HG03025 (cell line): ENCODE results near the gene NFATC2IP.

Source experiments
- ATAC-seq: cut with Tn5 transposase; IDR thresholded peaks from one replicate; pipeline ENCODE4 v1.9.1; 2021; ENCODE audit warnings: mild to moderate bottlenecking, moderate library complexity; ENCODE audit not compliant: unreplicated experiment, low FRiP score

NFATC2IP gene

GRCh38 chr16:28950648-28951409 is at the start of gene NFATC2IP:
Gene NFATC2IP, plus strand, starts transcription at chr16:28950937. Its CDS starts 75 bp downstream, at chr16:28951012.
- ATAC-seq, result peak; percentile 78

GRCh38 chr16:28901862-28902261 is 48.9 kb upstream of the NFATC2IP start:
- no peak for ATAC-seq

GRCh38 chr16:28902909-28903308 is 47.8 kb upstream of the NFATC2IP start:
- no peak for ATAC-seq

GRCh38 chr16:28903344-28904042 is 47.2 kb upstream of the NFATC2IP start:
- ATAC-seq, result no peak

- no peak for ATAC-seq
These were observed 46.4 kb upstream of the NFATC2IP start for GRCh38 chr16:28904363-28904762.

- no peak for ATAC-seq
These were observed 45.9 kb upstream of the NFATC2IP start for GRCh38 chr16:28904828-28905227.

GRCh38 chr16:28905229-28905754 is 45.4 kb upstream of the NFATC2IP start:
- no peak for ATAC-seq

GRCh38 chr16:28905800-28906372 is 44.9 kb upstream of the NFATC2IP start:
- no peak for ATAC-seq

GRCh38 chr16:28910086-28911031 is 40.4 kb upstream of the NFATC2IP start:
- no peak for ATAC-seq

- no peak for ATAC-seq
These were observed 38.2 kb upstream of the NFATC2IP start for GRCh38 chr16:28912558-28912957.

- ATAC-seq, result no peak
These were observed 36.6 kb upstream of the NFATC2IP start for GRCh38 chr16:28913946-28914724.

GRCh38 chr16:28915181-28915580 is 35.6 kb upstream of the NFATC2IP start:
- no peak for ATAC-seq

- ATAC-seq, result no peak
These were observed 33.6 kb upstream of the NFATC2IP start for GRCh38 chr16:28917095-28917494.

- ATAC-seq, result no peak
These were observed 32.0 kb upstream of the NFATC2IP start for GRCh38 chr16:28918698-28919097.

GRCh38 chr16:28923231-28923587 is 27.5 kb upstream of the NFATC2IP start:
- ATAC-seq, result no peak

GRCh38 chr16:28923652-28924398 is 26.9 kb upstream of the NFATC2IP start:
- peak; percentile 45 for ATAC-seq

- no peak for ATAC-seq
These were observed 26.4 kb upstream of the NFATC2IP start for GRCh38 chr16:28924399-28924761.

- ATAC-seq, result peak; percentile 52
These were observed 25.9 kb upstream of the NFATC2IP start, which contains the start of gene RABEP2 for GRCh38 chr16:28924762-28925385. Gene RABEP2, minus strand, starts transcription at chr16:28925238. Its CDS starts 75 bp downstream, at chr16:28925163.
